A549 treated with DMSO at 1 μM for 4 hours (cell line): ENCODE results near the gene PRAMEF25. TPM values are rescaled to one million over a fixed set of nuclear protein-coding genes. Genes with fewer than 3 reads are reported as not detected.

Source experiments
- total RNA-seq: library from RNA; stranded (reverse); fragments of 200-300 nt; extraction: Qiagen RNA extraction; gene quantifications from 5 replicates; pipeline ENCODE4 v1.2.3, GENCODE V29; 2022; ENCODE audit warnings: low read depth

The PRAMEF25 gene
- not detected in 5 replicates for total RNA-seq

GRCh38 chr1:13070474-13070873, at the start of gene PRAMEF25:
PRAMEF25 (plus strand) TSS chr1:13070774; CDS start chr1:13073694, 2,920 bp downstream.

GRCh38 chr1:13056475-13056874, 14.1 kb upstream of the PRAMEF25 start, which contains the start of gene PRAMEF27:
PRAMEF27 (minus strand) TSS chr1:13056575; CDS start chr1:13053659, 2,916 bp downstream.

DNA sequence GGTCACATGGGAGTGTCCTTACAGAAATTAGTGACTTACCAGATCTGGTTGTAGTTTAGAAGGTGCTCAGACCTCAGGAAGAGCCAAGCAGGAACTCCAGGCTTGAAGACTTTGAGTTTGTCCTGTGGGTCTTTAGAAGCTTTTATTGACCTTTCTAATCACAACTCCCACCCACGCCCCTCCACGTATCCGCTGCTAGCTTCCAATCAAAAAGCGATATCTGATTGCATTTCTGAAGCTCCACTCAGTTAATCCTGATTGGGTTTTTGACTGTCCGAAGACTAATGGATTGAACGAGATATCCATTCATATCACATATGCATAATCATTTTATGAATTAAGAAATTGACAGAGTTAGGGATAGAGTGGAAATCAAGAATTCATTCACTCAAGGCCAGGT, 46.2 kb downstream of the PRAMEF25 start, which contains the start of gene HNRNPCL2:
Gene HNRNPCL2 (minus strand): TSS at position 101 of the 400 bp plus-strand sequence. CDS start 454 bp downstream, outside the sequence.

Other genes starting within 250 kb of the PRAMEF25 start
- gene PRAMEF11, start 239.4 kb upstream of the PRAMEF25 start, total RNA-seq = not detected in 5 replicates
- gene HNRNPCL1, start 222.1 kb upstream of the PRAMEF25 start, total RNA-seq = not detected in 5 replicates
- gene PRAMEF2, start 213.7 kb upstream of the PRAMEF25 start, total RNA-seq = not detected in 5 replicates
- not detected in 5 replicates for gene PRAMEF4, start 184.6 kb upstream of the PRAMEF25 start, total RNA-seq
- gene PRAMEF10, start 172.5 kb upstream of the PRAMEF25 start, total RNA-seq = not detected in 5 replicates
- gene PRAMEF7, start 154.2 kb upstream of the PRAMEF25 start, total RNA-seq = not detected in 5 replicates
- gene PRAMEF6, start 123.2 kb upstream of the PRAMEF25 start, total RNA-seq = not detected in 5 replicates
- gene PRAMEF27, start 14.2 kb upstream of the PRAMEF25 start, total RNA-seq = not detected in 5 replicates
- not detected in 5 replicates for gene HNRNPCL3, start 10.0 kb upstream of the PRAMEF25 start, total RNA-seq
- gene HNRNPCL2, start 46.1 kb downstream of the PRAMEF25 start, total RNA-seq = not detected in 5 replicates
- not detected in 5 replicates for gene PRAMEF26, start 85.2 kb downstream of the PRAMEF25 start, total RNA-seq
- not detected in 5 replicates for gene HNRNPCL4, start 94.9 kb downstream of the PRAMEF25 start, total RNA-seq
- gene PRAMEF9, start 101.1 kb downstream of the PRAMEF25 start, total RNA-seq = not detected in 5 replicates
- not detected in 5 replicates for gene PRAMEF13, start 130.6 kb downstream of the PRAMEF25 start, total RNA-seq
- gene PRAMEF18, start 155.4 kb downstream of the PRAMEF25 start, total RNA-seq = not detected in 5 replicates
- not detected in 5 replicates for gene PRAMEF5, start 183.4 kb downstream of the PRAMEF25 start, total RNA-seq
- 0.06 TPM in 1 of 5 replicates, not detected in the others for gene PRAMEF8, start 214.4 kb downstream of the PRAMEF25 start, total RNA-seq
- not detected in 5 replicates for gene PRAMEF33, start 232.8 kb downstream of the PRAMEF25 start, total RNA-seq
- not detected in 5 replicates for gene PRAMEF15, start 244.8 kb downstream of the PRAMEF25 start, total RNA-seq